Astrocyte (in vitro differentiated cells and primary cell): ENCODE measurements around the gene RTKN. TPM values are rescaled to one million over a fixed set of nuclear protein-coding genes. Genes with fewer than 3 reads are reported as not detected.
A peak's percentile ranks its signal among the peaks of the same experiment; 100 is the strongest.

Experiments
- DNase-seq: peaks from one replicate; pipeline ENCODE4 v3.0.0-alpha.2; 2010; ENCODE audit warnings: low read depth
- FAIRE-seq: peaks from 2 replicates; lab custom pipeline; 2011; peaks lifted over from hg19 to GRCh38; lab: Jason Lieb, UNC
- H2AFZ ChIP-seq: 2 replicates; pipeline ENCODE4 v1.6.0; 2012; ENCODE audit warnings: low read depth, low read length, inconsistent platforms
- H3K27ac ChIP-seq: 2 replicates; pipeline ENCODE4 v1.5.1; 2011; ENCODE audit warnings: low read depth, low read length, inconsistent platforms
- H3K27me3 ChIP-seq: 2 replicates; pipeline ENCODE4 v1.6.0; 2011; ENCODE audit warnings: low read length, inconsistent platforms; ENCODE audit not compliant: insufficient read depth
- H3K36me3 ChIP-seq: 2 replicates; pipeline ENCODE4 v1.5.1; 2011; ENCODE audit warnings: low read length, inconsistent platforms; ENCODE audit not compliant: insufficient read depth
- H3K4me1 ChIP-seq: 2 replicates; pipeline ENCODE4 v1.5.1; 2011; ENCODE audit warnings: low read length, inconsistent platforms; ENCODE audit not compliant: insufficient read depth
- H3K4me2 ChIP-seq: 2 replicates; pipeline ENCODE4 v1.6.0; 2012; ENCODE audit warnings: low read length, inconsistent platforms
- H3K4me3 ChIP-seq: 2 replicates; pipeline ENCODE4 v1.5.1; 2011; ENCODE audit warnings: low read depth, mild to moderate bottlenecking, low read length, inconsistent platforms; ENCODE audit not compliant: insufficient read depth
- H3K79me2 ChIP-seq: 2 replicates; pipeline ENCODE4 v1.6.0; 2012; ENCODE audit warnings: mild to moderate bottlenecking, low read length, inconsistent platforms; ENCODE audit not compliant: insufficient read depth
- H3K9ac ChIP-seq: 2 replicates; pipeline ENCODE4 v1.6.0; 2012; ENCODE audit warnings: mild to moderate bottlenecking, low read length, inconsistent platforms
- H3K9me3 ChIP-seq: 2 replicates; pipeline ENCODE4 v1.5.1; 2012; ENCODE audit warnings: low read depth, mild to moderate bottlenecking, low read length, inconsistent platforms; ENCODE audit not compliant: insufficient read depth
- H4K20me1 ChIP-seq: 2 replicates; pipeline ENCODE4 v1.6.0; 2012; ENCODE audit warnings: low read length, inconsistent platforms; ENCODE audit not compliant: insufficient read depth
- H3K27ac Mint-ChIP-seq: one replicate; pipeline ENCODE4 v1.8.0; 2021; ENCODE audit warnings: mild to moderate bottlenecking, mixed read lengths; ENCODE audit not compliant: unreplicated experiment
- H3K27me3 Mint-ChIP-seq: one replicate; pipeline ENCODE4 v1.8.0; 2021; ENCODE audit warnings: low read depth, mixed read lengths; ENCODE audit not compliant: unreplicated experiment
- H3K36me3 Mint-ChIP-seq: one replicate; pipeline ENCODE4 v1.8.0; 2021; ENCODE audit warnings: low read depth, mixed read lengths; ENCODE audit not compliant: unreplicated experiment
- H3K4me1 Mint-ChIP-seq: one replicate; pipeline ENCODE4 v1.8.0; 2021; ENCODE audit warnings: low read depth, mixed read lengths; ENCODE audit not compliant: unreplicated experiment
- H3K4me3 Mint-ChIP-seq: one replicate; pipeline ENCODE4 v1.8.0; 2021; ENCODE audit warnings: mild to moderate bottlenecking, moderate library complexity, mixed read lengths; ENCODE audit not compliant: unreplicated experiment
- H3K9me3 Mint-ChIP-seq: one replicate; pipeline ENCODE4 v1.8.0; 2021; ENCODE audit warnings: mild to moderate bottlenecking, mixed read lengths; ENCODE audit not compliant: unreplicated experiment
- CTCF ChIP-seq: IDR thresholded peaks from 2 replicates; pipeline ENCODE4 v1.5.1; 2011; ENCODE audit warnings: low read depth, mild to moderate bottlenecking, inconsistent platforms, low read length, moderate library complexity; ENCODE audit not compliant: insufficient read depth
- EZH2 ChIP-seq: IDR thresholded peaks from 2 replicates; pipeline ENCODE4 v1.6.1; 2012; ENCODE audit warnings: mild to moderate bottlenecking, low read length, inconsistent platforms; ENCODE audit not compliant: insufficient read depth
- total RNA-seq: library from RNA; stranded (reverse); gene quantifications from 2 replicates; pipeline ENCODE4 v1.2.1, GENCODE V29; 2021

RTKN gene
- total RNA-seq, 1 donor from 2014 or later, result 41.6 TPM

GRCh38 chr2:74391209-74391579 lies 50.5 kb downstream of the RTKN start:
- H3K4me3 ChIP-seq, result peak overlapping the region; percentile 92
- Mint-ChIP-seq H3K27me3 (no peaks in the 10 kb centered on the region), H3K36me3 (no peaks in the 10 kb centered on the region), H3K4me1 (peaks cover 4% of the 10 kb centered on the region), H3K4me3 (no peak overlapping the region), H3K9me3 (no peaks in the 10 kb centered on the region), H3K27ac (peak overlapping the region; percentile 66)
- DNase-seq, result peak; percentile 18
- peaks cover 45% of the 10 kb centered on the region for H4K20me1 ChIP-seq
- peak overlapping the region; percentile 97 for H2AFZ ChIP-seq
- peak overlapping the region; percentile 98 for H3K9ac ChIP-seq
- H3K4me1 ChIP-seq, result peaks cover 16% of the 10 kb centered on the region
- TF ChIP-seq EZH2 (no peak), CTCF (no peak)
- H3K4me2 ChIP-seq, result peak overlapping the region; percentile 92
- peaks cover 57% of the 10 kb centered on the region for H3K79me2 ChIP-seq
- no peaks in the 10 kb centered on the region for H3K36me3 ChIP-seq
- no peaks in the 10 kb centered on the region for H3K9me3 ChIP-seq
- no peaks in the 10 kb centered on the region for H3K27me3 ChIP-seq
- peak overlapping the region; percentile 99 for H3K27ac ChIP-seq
- no peak for FAIRE-seq

GRCh38 chr2:74390606-74391005 lies 51.1 kb downstream of the RTKN start:
- Histone ChIP-seq H4K20me1 (peaks cover 49% of the 10 kb centered on the region), H3K4me3 (peak overlapping the region; percentile 92), H2AFZ (no peak overlapping the region), H3K4me1 (peaks cover 16% of the 10 kb centered on the region), H3K4me2 (peak overlapping the region; percentile 92), H3K79me2 (peaks cover 63% of the 10 kb centered on the region), H3K9me3 (no peaks in the 10 kb centered on the region), H3K9ac (peak overlapping the region; percentile 98), H3K27ac (no peak overlapping the region), H3K27me3 (no peaks in the 10 kb centered on the region), H3K36me3 (no peaks in the 10 kb centered on the region)
- no peak for TF ChIP-seq EZH2
- TF ChIP-seq CTCF, result no peak
- Mint-ChIP-seq H3K36me3 (no peaks in the 10 kb centered on the region), H3K9me3 (no peaks in the 10 kb centered on the region), H3K27ac (no peak overlapping the region), H3K4me1 (peaks cover 4% of the 10 kb centered on the region), H3K4me3 (no peak overlapping the region), H3K27me3 (no peaks in the 10 kb centered on the region)
- no peak for FAIRE-seq
- DNase-seq, result no peak

- Mint-ChIP-seq H3K4me3 (no peak overlapping the region), H3K27me3 (no peaks in the 10 kb centered on the region), H3K36me3 (no peaks in the 10 kb centered on the region), H3K4me1 (peaks cover 4% of the 10 kb centered on the region), H3K9me3 (no peaks in the 10 kb centered on the region), H3K27ac (no peak overlapping the region)
- Histone ChIP-seq H3K9me3 (no peaks in the 10 kb centered on the region), H3K79me2 (peaks cover 85% of the 10 kb centered on the region), H3K4me1 (peaks cover 27% of the 10 kb centered on the region), H3K4me3 (no peak overlapping the region), H3K9ac (no peak overlapping the region), H3K4me2 (peak overlapping the region; percentile 27), H3K36me3 (peaks cover 3% of the 10 kb centered on the region), H2AFZ (no peak overlapping the region), H3K27me3 (no peaks in the 10 kb centered on the region), H3K27ac (no peak overlapping the region), H4K20me1 (peaks cover 72% of the 10 kb centered on the region)
- DNase-seq (peak; percentile 45), FAIRE-seq (no peak)
- TF ChIP-seq CTCF, result no peak
- no peak for TF ChIP-seq EZH2
Measured at GRCh38 chr2:74387346-74387745, 54.4 kb downstream of the RTKN start.
